Epithelial cell of proximal tubule (primary cell): ENCODE data around the gene TUSC2. TPM values are rescaled to one million over a fixed set of nuclear protein-coding genes. Genes with fewer than 3 reads are reported as not detected.

Experiments
- DNase-seq: peaks from one replicate; pipeline ENCODE4 v3.0.0-alpha.2; 2011; ENCODE audit warnings: low read depth
- H3K4me3 ChIP-seq: 2 replicates; pipeline ENCODE4 v1.5.1; 2011; ENCODE audit warnings: low read depth, mild to moderate bottlenecking, low read length
- CTCF ChIP-seq: conservative IDR thresholded peaks from 2 replicates; pipeline ENCODE4 v1.5.1; 2012; ENCODE audit warnings: low read depth, mild to moderate bottlenecking, low read length
- total RNA-seq: library from RNA; depleted of rRNA; stranded (reverse); fragments of >200 nt; gene quantifications from 2 replicates; pipeline ENCODE4 v1.2.3, GENCODE V29; 2015

The TUSC2 gene
- total RNA-seq, 1 donor from 2014 or later: 46.6 TPM

- H3K4me3 ChIP-seq: no peak overlapping the region
- no peak for DNase-seq
- TF ChIP-seq CTCF: no peak
Measured at GRCh38 chr3:50354850-50355249, 26.8 kb upstream of the TUSC2 start.

GRCh38 chr3:50354186-50354764, 26.3 kb upstream of the TUSC2 start:
- H3K4me3 ChIP-seq: no peak overlapping the region
- TF ChIP-seq CTCF: no peak
- DNase-seq: no peak

- H3K4me3 ChIP-seq: no peak overlapping the region
- no peak for DNase-seq
- TF ChIP-seq CTCF: no peak
Measured at GRCh38 chr3:50353245-50354004, 25.4 kb upstream of the TUSC2 start.

GRCh38 chr3:50352781-50353180, 24.8 kb upstream of the TUSC2 start:
- TF ChIP-seq CTCF: peak; percentile 56

GRCh38 chr3:50351323-50351697, 23.3 kb upstream of the TUSC2 start:
- no peak for DNase-seq
- no peak for TF ChIP-seq CTCF
- peak overlapping the region; percentile 78 for H3K4me3 ChIP-seq

More at GRCh38 chr3:50352781-50353180, 24.8 kb upstream of the TUSC2 start:
- no peak for DNase-seq
- no peak overlapping the region for H3K4me3 ChIP-seq

- H3K4me3 ChIP-seq: peak within 1 kb of the TSS; percentile 78
- DNase-seq: no peak
- no peak for TF ChIP-seq CTCF
Measured at GRCh38 chr3:50350527-50351322, 22.7 kb upstream of the TUSC2 start, which contains the start of the genes CYB561D2 and NPRL2. Gene CYB561D2 (plus strand): TSS chr3:50350862. CDS start chr3:50351434, 572 bp downstream. Gene NPRL2 (minus strand): TSS chr3:50350775. CDS start chr3:50350652, 123 bp downstream.
